CD4-positive, alpha-beta memory T cell (primary cell): ENCODE measurements around the gene PINK1. TPM values are rescaled to one million over a fixed set of nuclear protein-coding genes. Genes with fewer than 3 reads are reported as not detected.

Experiments used
- polyA plus RNA-seq, 2 donors: library from polyadenylated mRNA; unstranded; fragments of 300-500 nt; fragmentation: Illumina TruSeq; gene quantifications; one replicate each; pipeline ENCODE4 v1.2.3, GENCODE V29; 2021
- total RNA-seq, 2 experiments: library from RNA; stranded (reverse); gene quantifications; one replicate each; pipeline ENCODE4 v1.2.3, GENCODE V29; 2021

Gene PINK1
- total and polyA plus RNA-seq, 4 experiments from 2014 or later, result 19.0 to 24.2 (median 20.6) TPM

Other genes with a start within 250 kb of the PINK1 start
- gene CAMK2N1, start 147.2 kb upstream of the PINK1 start, total RNA-seq, result 1 to 10 TPM; 5.5 to 6.5 TPM
- under 1 TPM; 0.32 to 0.84 TPM for gene CAMK2N1, start 147.2 kb upstream of the PINK1 start, polyA plus RNA-seq
- 10 to 100 TPM; 21.4 to 22.2 TPM for gene MUL1, start 125.3 kb upstream of the PINK1 start, total RNA-seq
- gene MUL1, start 125.3 kb upstream of the PINK1 start, polyA plus RNA-seq, result 10 to 100 TPM; 30.4 to 44.4 TPM
- not detected for gene FAM43B, start 80.9 kb upstream of the PINK1 start, total RNA-seq
- gene FAM43B, start 80.9 kb upstream of the PINK1 start, polyA plus RNA-seq, result not detected
- gene CDA, start 44.4 kb upstream of the PINK1 start, total RNA-seq, result not detected
- gene CDA, start 44.4 kb upstream of the PINK1 start, polyA plus RNA-seq, result not detected
- gene DDOST, start 27.9 kb downstream of the PINK1 start, total RNA-seq, result 100 to 1,000 TPM; 133 to 134 TPM
- gene DDOST, start 27.9 kb downstream of the PINK1 start, polyA plus RNA-seq, result 100 to 1,000 TPM; 235 to 405 TPM
- gene KIF17, start 84.5 kb downstream of the PINK1 start, total RNA-seq, result not detected
- not detected for gene KIF17, start 84.5 kb downstream of the PINK1 start, polyA plus RNA-seq
- under 1 TPM in 1 of 2 experiments, not detected in 1; 0.38 TPM for gene SH2D5, start 99.2 kb downstream of the PINK1 start, total RNA-seq
- not detected for gene SH2D5, start 99.2 kb downstream of the PINK1 start, polyA plus RNA-seq
- gene HP1BP3, start 153.8 kb downstream of the PINK1 start, total RNA-seq, result 100 to 1,000 TPM; 352 to 366 TPM
- 100 to 1,000 TPM; 202 to 208 TPM for gene HP1BP3, start 153.8 kb downstream of the PINK1 start, polyA plus RNA-seq